Activated naive CD4-positive, alpha-beta T cell treated with anti-CD3 and anti-CD28 coated beads, Interleukin-2, amount 10 ng/mL, durations not matched to agents 7 days and 5 days (primary cell): ENCODE data around the gene SPARC.
A peak's percentile ranks its signal among the peaks of the same experiment; 100 is the strongest.

ENCODE experiments used
- CTCF ChIA-PET: fragments of 350-600 bp; sonication (Branson Sonifier 250); formaldehyde crosslinking; loops from one replicate; lab custom pipeline; 2021; ENCODE audit warnings: antibody characterized with exemption; lab: Charles Lee
- DNase-seq: peaks from one replicate; pipeline ENCODE4 v3.0.0-alpha.2; 2020
- H3K27ac Mint-ChIP-seq: one replicate; pipeline ENCODE4 v1.8.0; 2021; ENCODE audit warnings: mild to moderate bottlenecking, moderate library complexity, mixed read lengths
- H3K27me3 Mint-ChIP-seq: one replicate; pipeline ENCODE4 v1.8.0; 2021; ENCODE audit warnings: mild to moderate bottlenecking, mixed read lengths
- H3K36me3 Mint-ChIP-seq: one replicate; pipeline ENCODE4 v1.8.0; 2021; ENCODE audit warnings: mixed read lengths
- H3K4me1 Mint-ChIP-seq: one replicate; pipeline ENCODE4 v1.8.0; 2021; ENCODE audit warnings: mixed read lengths
- H3K4me3 Mint-ChIP-seq: one replicate; pipeline ENCODE4 v1.8.0; 2021; ENCODE audit warnings: mild to moderate bottlenecking, moderate library complexity, mixed read lengths
- H3K9me3 Mint-ChIP-seq: one replicate; pipeline ENCODE4 v1.8.0; 2021; ENCODE audit warnings: mixed read lengths

SPARC gene

GRCh38 chr5:151651997-151652645 lies 34.6 kb downstream of the SPARC start:
- no peak overlapping the region for H3K4me3 Mint-ChIP-seq
- H3K27ac Mint-ChIP-seq, result no peak overlapping the region
- peaks cover 19% of the 10 kb centered on the region for H3K27me3 Mint-ChIP-seq
- no peaks in the 10 kb centered on the region for H3K36me3 Mint-ChIP-seq
- peak; percentile 82 for DNase-seq
- no peaks in the 10 kb centered on the region for H3K9me3 Mint-ChIP-seq
- CTCF ChIA-PET, result interaction anchor here (0.6 to 4.2 kb wide), 36 partner anchors 9 to 526 kb away, joined by 3 to 67 read pairs (median 4); partner anchors contain the start of genes G3BP1 and SLC36A1
- H3K4me1 Mint-ChIP-seq, result no peaks in the 10 kb centered on the region

GRCh38 chr5:151648988-151649387 lies 37.7 kb downstream of the SPARC start:
- DNase-seq, result no peak
- Mint-ChIP-seq H3K9me3 (no peaks in the 10 kb centered on the region), H3K4me1 (no peaks in the 10 kb centered on the region), H3K36me3 (no peaks in the 10 kb centered on the region), H3K27ac (no peak overlapping the region), H3K4me3 (no peak overlapping the region), H3K27me3 (peaks cover 32% of the 10 kb centered on the region)
- CTCF ChIA-PET, result interaction anchor here (0.6 to 4.2 kb wide), 6 partner anchors 8 to 202 kb away, joined by 3 to 67 read pairs (median 4); partner anchors contain the start of genes G3BP1 and SLC36A1

DNA sequence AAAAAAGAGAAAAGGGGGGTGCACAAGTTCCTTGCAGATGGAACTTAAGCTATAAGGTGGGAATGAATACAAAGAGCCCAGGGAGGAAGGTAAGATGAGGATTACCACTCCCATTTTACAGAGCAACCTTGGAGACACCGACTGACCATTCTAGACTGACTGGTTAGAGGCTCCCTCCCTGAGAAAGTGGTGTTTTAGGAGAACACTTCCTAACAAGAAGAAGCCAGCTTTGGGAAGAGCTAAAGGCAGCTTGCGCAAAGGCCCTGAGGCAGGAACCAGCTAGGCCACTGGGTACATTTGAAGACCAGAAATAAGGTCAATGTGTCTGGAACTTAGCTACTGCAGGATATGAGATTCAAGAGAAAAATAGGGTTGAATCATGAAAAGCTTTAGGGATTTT lies 38.6 kb downstream of the SPARC start:
- no peaks in the 10 kb centered on the region for H3K36me3 Mint-ChIP-seq
- CTCF ChIA-PET, result interaction anchor here (0.8 to 2.3 kb wide), 6 partner anchors 10 to 241 kb away, joined by 3 to 7 read pairs (median 3); partner anchors contain the start of gene G3BP1
- peaks cover 32% of the 10 kb centered on the region for H3K27me3 Mint-ChIP-seq
- DNase-seq, result no peak
- H3K4me3 Mint-ChIP-seq, result no peak overlapping the region
- H3K9me3 Mint-ChIP-seq, result no peaks in the 10 kb centered on the region
- no peak overlapping the region for H3K27ac Mint-ChIP-seq
- no peaks in the 10 kb centered on the region for H3K4me1 Mint-ChIP-seq

- H3K36me3 Mint-ChIP-seq, result no peaks in the 10 kb centered on the region
- no peak overlapping the region for H3K27ac Mint-ChIP-seq
- no peaks in the 10 kb centered on the region for H3K4me1 Mint-ChIP-seq
- no peaks in the 10 kb centered on the region for H3K9me3 Mint-ChIP-seq
- DNase-seq, result no peak
- H3K27me3 Mint-ChIP-seq, result peaks cover 32% of the 10 kb centered on the region
- CTCF ChIA-PET, result interaction anchor here (0.8 to 1.5 kb wide), 3 partner anchors 10 to 241 kb away, joined by 3 to 4 read pairs (median 3); partner anchors contain the start of gene G3BP1
- H3K4me3 Mint-ChIP-seq, result no peak overlapping the region
Measured at GRCh38 chr5:151647320-151647861, 39.3 kb downstream of the SPARC start.

GRCh38 chr5:151646334-151646733 lies 40.4 kb downstream of the SPARC start:
- no peak for DNase-seq
- Mint-ChIP-seq H3K4me1 (no peaks in the 10 kb centered on the region), H3K9me3 (no peaks in the 10 kb centered on the region), H3K27me3 (peaks cover 27% of the 10 kb centered on the region), H3K36me3 (no peaks in the 10 kb centered on the region), H3K27ac (no peak overlapping the region), H3K4me3 (no peak overlapping the region)
- CTCF ChIA-PET, result interaction anchor here (1.1 kb wide), 1 partner anchor 9 kb away, joined by 3 read pairs; no protein-coding TSS in a partner anchor

- H3K9me3 Mint-ChIP-seq, result no peaks in the 10 kb centered on the region
- H3K36me3 Mint-ChIP-seq, result no peaks in the 10 kb centered on the region
- no peak for DNase-seq
- H3K4me1 Mint-ChIP-seq, result peaks cover 8% of the 10 kb centered on the region
- H3K4me3 Mint-ChIP-seq, result no peak overlapping the region
- CTCF ChIA-PET, result no interaction called here
- H3K27me3 Mint-ChIP-seq, result peaks cover 27% of the 10 kb centered on the region
- no peak overlapping the region for H3K27ac Mint-ChIP-seq
Measured at GRCh38 chr5:151643388-151643787, 43.3 kb downstream of the SPARC start.

- Mint-ChIP-seq H3K27me3 (peaks cover 34% of the 10 kb centered on the region), H3K4me3 (no peak overlapping the region), H3K9me3 (no peaks in the 10 kb centered on the region), H3K27ac (no peak overlapping the region), H3K36me3 (no peaks in the 10 kb centered on the region), H3K4me1 (peaks cover 8% of the 10 kb centered on the region)
- no peak for DNase-seq
- CTCF ChIA-PET, result no interaction called here
Measured at GRCh38 chr5:151642472-151643140, 44.1 kb downstream of the SPARC start.

DNA sequence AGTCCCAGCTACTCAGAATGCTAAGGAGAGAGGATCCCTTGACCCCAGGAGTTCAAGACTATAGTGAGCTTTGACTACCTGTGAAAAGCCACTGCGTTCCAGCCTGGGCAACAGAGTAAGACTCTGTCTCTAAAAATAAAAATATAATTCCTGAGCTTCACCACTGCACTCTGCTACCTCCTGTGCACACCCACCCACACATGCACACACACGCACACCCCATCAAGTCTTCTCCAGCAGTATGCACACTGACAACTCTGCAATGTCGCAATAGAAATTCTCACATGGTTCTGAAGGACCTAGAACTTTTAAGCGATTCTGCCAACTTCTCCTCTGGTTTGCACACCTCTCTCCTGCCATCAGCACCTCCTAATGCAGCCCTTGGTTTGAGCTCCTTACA lies 48.1 kb downstream of the SPARC start:
- H3K4me3 Mint-ChIP-seq, result no peak overlapping the region
- DNase-seq, result no peak
- H3K4me1 Mint-ChIP-seq, result peaks cover 8% of the 10 kb centered on the region
- H3K27ac Mint-ChIP-seq, result no peak overlapping the region
- CTCF ChIA-PET, result interaction anchor here (1.4 to 1.5 kb wide), 2 partner anchors 10 to 13 kb away, joined by 3 to 5 read pairs; no protein-coding TSS in a partner anchor
- H3K27me3 Mint-ChIP-seq, result peaks cover 32% of the 10 kb centered on the region
- no peaks in the 10 kb centered on the region for H3K36me3 Mint-ChIP-seq
- no peaks in the 10 kb centered on the region for H3K9me3 Mint-ChIP-seq

GRCh38 chr5:151637676-151638075 lies 49.0 kb downstream of the SPARC start:
- DNase-seq, result no peak

GRCh38 chr5:151633892-151634291 lies 52.8 kb downstream of the SPARC start:
- H3K27me3 Mint-ChIP-seq, result peaks cover 28% of the 10 kb centered on the region
- H3K4me3 Mint-ChIP-seq, result no peak overlapping the region
- no peaks in the 10 kb centered on the region for H3K36me3 Mint-ChIP-seq
- CTCF ChIA-PET, result interaction anchor here (1.1 kb wide), 1 partner anchor 18 kb away, joined by 3 read pairs; no protein-coding TSS in a partner anchor
- no peak overlapping the region for H3K27ac Mint-ChIP-seq
- no peak for DNase-seq
- no peaks in the 10 kb centered on the region for H3K9me3 Mint-ChIP-seq
- H3K4me1 Mint-ChIP-seq, result no peaks in the 10 kb centered on the region

More at GRCh38 chr5:151637676-151638075, 49.0 kb downstream of the SPARC start:
- no peak overlapping the region for H3K27ac Mint-ChIP-seq
- peaks cover 32% of the 10 kb centered on the region for H3K27me3 Mint-ChIP-seq
- H3K36me3 Mint-ChIP-seq, result no peaks in the 10 kb centered on the region
- no peak overlapping the region for H3K4me3 Mint-ChIP-seq
- CTCF ChIA-PET, result interaction anchor here (1.4 to 1.5 kb wide), 2 partner anchors 11 to 14 kb away, joined by 3 to 5 read pairs; no protein-coding TSS in a partner anchor
- no peaks in the 10 kb centered on the region for H3K9me3 Mint-ChIP-seq
- H3K4me1 Mint-ChIP-seq, result peaks cover 8% of the 10 kb centered on the region

DNA sequence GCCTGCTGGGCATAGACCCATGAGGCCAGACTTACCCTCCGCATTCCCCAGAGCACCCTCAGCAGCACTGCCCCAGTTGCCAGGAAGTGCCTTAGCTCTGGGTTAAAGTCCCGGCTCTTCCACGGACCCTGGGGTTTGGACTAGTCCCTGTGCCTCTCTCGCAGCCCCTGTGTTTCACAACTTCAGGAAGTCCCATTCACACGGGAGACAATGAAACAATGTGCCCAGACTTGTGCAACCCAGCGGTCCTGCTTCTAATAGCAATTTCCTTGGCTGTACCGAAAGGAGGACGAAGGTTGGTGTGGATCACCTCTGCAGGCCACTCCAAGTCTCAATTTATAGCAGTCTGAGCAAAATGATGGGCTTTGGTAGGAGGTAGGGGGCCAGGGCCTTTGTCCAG lies 53.8 kb downstream of the SPARC start:
- no peaks in the 10 kb centered on the region for H3K4me1 Mint-ChIP-seq
- no peak overlapping the region for H3K4me3 Mint-ChIP-seq
- H3K27me3 Mint-ChIP-seq, result peaks cover 19% of the 10 kb centered on the region
- no peaks in the 10 kb centered on the region for H3K9me3 Mint-ChIP-seq
- H3K27ac Mint-ChIP-seq, result no peak overlapping the region
- no peak for DNase-seq
- H3K36me3 Mint-ChIP-seq, result no peaks in the 10 kb centered on the region
- CTCF ChIA-PET, result interaction anchor here (1.1 kb wide), 1 partner anchor 19 kb away, joined by 3 read pairs; no protein-coding TSS in a partner anchor

DNA sequence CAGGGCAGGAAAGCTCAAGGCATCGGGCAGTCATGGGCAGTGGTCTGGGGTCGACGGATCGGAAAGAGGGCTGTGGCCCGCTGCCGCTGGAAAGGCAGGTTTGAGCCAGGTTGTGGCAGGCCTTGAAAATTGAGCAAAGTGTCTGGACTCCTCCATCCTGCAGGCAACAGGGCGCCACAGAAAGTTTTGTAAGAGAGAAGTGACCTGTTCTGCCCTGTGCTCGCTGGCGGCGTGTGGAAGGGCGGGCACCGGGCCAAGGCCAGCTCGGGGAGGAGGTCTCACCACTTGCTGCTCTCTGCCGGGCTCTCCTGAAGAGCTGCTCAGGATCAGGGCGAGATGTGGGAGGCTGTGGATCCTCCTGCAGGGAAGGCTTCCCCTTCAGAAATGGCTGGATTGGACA lies 54.2 kb downstream of the SPARC start:
- H3K27ac Mint-ChIP-seq, result no peak overlapping the region
- no peaks in the 10 kb centered on the region for H3K36me3 Mint-ChIP-seq
- DNase-seq, result no peak
- CTCF ChIA-PET, result interaction anchor here (1.2 kb wide), 1 partner anchor 11 kb away, joined by 3 read pairs; no protein-coding TSS in a partner anchor
- H3K9me3 Mint-ChIP-seq, result no peaks in the 10 kb centered on the region
- no peaks in the 10 kb centered on the region for H3K4me1 Mint-ChIP-seq
- peaks cover 19% of the 10 kb centered on the region for H3K27me3 Mint-ChIP-seq
- H3K4me3 Mint-ChIP-seq, result no peak overlapping the region

DNA sequence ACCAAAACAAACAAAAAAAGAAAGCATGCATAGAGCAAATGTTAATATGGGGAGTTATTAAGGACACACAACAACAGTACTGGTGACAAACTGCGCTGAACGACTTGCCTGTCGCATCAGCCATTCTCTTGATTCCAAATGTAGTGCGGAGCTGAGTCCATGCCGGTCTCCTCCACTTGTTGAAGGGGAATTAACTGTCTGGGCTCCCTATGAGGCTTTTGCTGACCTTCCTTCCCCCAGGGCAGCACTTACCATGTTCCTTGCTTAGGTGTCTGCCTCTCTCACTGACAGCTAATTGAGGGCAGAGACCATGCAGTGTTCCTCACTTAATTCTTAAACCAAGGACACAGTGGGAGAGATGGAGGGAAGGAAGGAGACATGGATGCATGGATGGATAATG lies 54.8 kb downstream of the SPARC start:
- H3K4me3 Mint-ChIP-seq, result no peak overlapping the region
- peaks cover 19% of the 10 kb centered on the region for H3K27me3 Mint-ChIP-seq
- H3K9me3 Mint-ChIP-seq, result no peaks in the 10 kb centered on the region
- H3K27ac Mint-ChIP-seq, result no peak overlapping the region
- CTCF ChIA-PET, result interaction anchor here (1.2 kb wide), 2 partner anchors 11 to 21 kb away, joined by 3 read pairs; no protein-coding TSS in a partner anchor
- H3K4me1 Mint-ChIP-seq, result no peaks in the 10 kb centered on the region
- no peaks in the 10 kb centered on the region for H3K36me3 Mint-ChIP-seq
- DNase-seq, result no peak

DNA sequence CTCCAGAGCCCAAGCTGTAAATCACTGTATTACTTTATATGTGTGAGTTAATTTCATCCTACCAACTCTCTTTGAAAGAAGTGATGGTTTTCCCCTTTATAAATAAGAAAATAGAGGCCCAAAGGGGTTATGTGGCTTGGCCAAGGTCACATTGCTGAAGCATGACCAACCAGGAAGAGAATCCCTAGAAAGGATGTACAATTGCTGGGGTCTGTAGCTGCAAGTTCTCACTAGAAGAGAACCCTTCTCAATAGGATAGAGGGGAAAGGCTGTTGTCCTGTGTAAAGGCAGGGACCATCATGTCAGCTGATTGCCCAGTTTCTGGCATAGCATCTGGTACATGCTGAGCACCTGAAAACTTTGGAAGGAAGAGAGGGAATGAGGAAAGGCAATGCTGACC lies 56.6 kb downstream of the SPARC start:
- Mint-ChIP-seq H3K4me1 (no peaks in the 10 kb centered on the region), H3K27ac (no peak overlapping the region), H3K36me3 (no peaks in the 10 kb centered on the region), H3K27me3 (peaks cover 12% of the 10 kb centered on the region), H3K9me3 (no peaks in the 10 kb centered on the region), H3K4me3 (no peak overlapping the region)
- CTCF ChIA-PET, result no interaction called here
- no peak for DNase-seq
